Activated naive CD8-positive, alpha-beta T cell treated with anti-CD3 and anti-CD28 coated beads, Interleukin-2, amount 50 U/mL, for 24 hours (primary cell): Measurements from ENCODE around the gene C5orf58.

Source experiments
- ATAC-seq: fragments of 150-1000 bp; cut with Tn5 transposase; one replicate; pipeline ENCODE4 v1.10.0; 2021
- DNase-seq: peaks from one replicate; pipeline ENCODE4 v3.0.0; 2021
- H3K27ac Mint-ChIP-seq: one replicate; pipeline ENCODE4 v1.8.0; 2021; ENCODE audit warnings: mild to moderate bottlenecking, mixed read lengths
- H3K27me3 Mint-ChIP-seq: one replicate; pipeline ENCODE4 v1.8.0; 2021; ENCODE audit warnings: mixed read lengths
- H3K36me3 Mint-ChIP-seq: one replicate; pipeline ENCODE4 v1.8.0; 2021; ENCODE audit warnings: low read depth, mixed read lengths
- H3K4me1 Mint-ChIP-seq: one replicate; pipeline ENCODE4 v1.8.0; 2021; ENCODE audit warnings: mixed read lengths
- H3K4me3 Mint-ChIP-seq: one replicate; pipeline ENCODE4 v1.8.0; 2021; ENCODE audit warnings: mild to moderate bottlenecking, moderate library complexity, mixed read lengths
- H3K9me3 Mint-ChIP-seq: one replicate; pipeline ENCODE4 v1.8.0; 2021; ENCODE audit warnings: mixed read lengths

Gene C5orf58

GRCh38 chr5:170275376-170275994 is 42.7 kb downstream of the C5orf58 start:
- no peaks in the 10 kb centered on the region for H3K9me3 Mint-ChIP-seq
- peak overlapping the region; percentile 60 for H3K4me3 Mint-ChIP-seq
- peak; percentile 4 for ATAC-seq
- H3K27me3 Mint-ChIP-seq = no peaks in the 10 kb centered on the region
- H3K27ac Mint-ChIP-seq = peak overlapping the region; percentile 93
- H3K36me3 Mint-ChIP-seq = peaks cover 74% of the 10 kb centered on the region
- no peak for DNase-seq
- H3K4me1 Mint-ChIP-seq = peaks cover 96% of the 10 kb centered on the region

- Mint-ChIP-seq H3K27ac (peak overlapping the region; percentile 93), H3K4me3 (peak overlapping the region; percentile 60), H3K9me3 (no peaks in the 10 kb centered on the region), H3K36me3 (peaks cover 70% of the 10 kb centered on the region), H3K4me1 (peaks cover 96% of the 10 kb centered on the region), H3K27me3 (no peaks in the 10 kb centered on the region)
- ATAC-seq (no peak), DNase-seq (no peak)
Measured at GRCh38 chr5:170276140-170276539, 43.4 kb downstream of the C5orf58 start.

GRCh38 chr5:170277867-170278281 is 45.1 kb downstream of the C5orf58 start:
- peak overlapping the region; percentile 93 for H3K27ac Mint-ChIP-seq
- DNase-seq (no peak), ATAC-seq (no peak)
- peaks cover 97% of the 10 kb centered on the region for H3K4me1 Mint-ChIP-seq
- no peaks in the 10 kb centered on the region for H3K27me3 Mint-ChIP-seq
- H3K4me3 Mint-ChIP-seq = peak overlapping the region; percentile 60
- peaks cover 70% of the 10 kb centered on the region for H3K36me3 Mint-ChIP-seq
- no peaks in the 10 kb centered on the region for H3K9me3 Mint-ChIP-seq

GRCh38 chr5:170278611-170279458 is 46.0 kb downstream of the C5orf58 start:
- H3K36me3 Mint-ChIP-seq = peaks cover 68% of the 10 kb centered on the region

GRCh38 chr5:170279459-170279817 is 46.7 kb downstream of the C5orf58 start:
- ATAC-seq (no peak), DNase-seq (no peak)
- Mint-ChIP-seq H3K36me3 (peaks cover 68% of the 10 kb centered on the region), H3K27ac (peak overlapping the region; percentile 92), H3K27me3 (no peaks in the 10 kb centered on the region), H3K4me1 (peaks cover 97% of the 10 kb centered on the region), H3K4me3 (peak overlapping the region; percentile 57), H3K9me3 (no peaks in the 10 kb centered on the region)

More at GRCh38 chr5:170278611-170279458, 46.0 kb downstream of the C5orf58 start:
- H3K27me3 Mint-ChIP-seq = no peaks in the 10 kb centered on the region
- peaks cover 97% of the 10 kb centered on the region for H3K4me1 Mint-ChIP-seq
- H3K27ac Mint-ChIP-seq = peak overlapping the region; percentile 92
- DNase-seq (peak; percentile 85), ATAC-seq (peak; percentile 82)
- H3K4me3 Mint-ChIP-seq = peak overlapping the region; percentile 67
- no peaks in the 10 kb centered on the region for H3K9me3 Mint-ChIP-seq

GRCh38 chr5:170280011-170280493 is 47.3 kb downstream of the C5orf58 start:
- no peaks in the 10 kb centered on the region for H3K27me3 Mint-ChIP-seq
- H3K4me3 Mint-ChIP-seq = peak overlapping the region; percentile 57
- DNase-seq (no peak), ATAC-seq (no peak)
- H3K4me1 Mint-ChIP-seq = peaks cover 97% of the 10 kb centered on the region
- peak overlapping the region; percentile 92 for H3K27ac Mint-ChIP-seq
- H3K36me3 Mint-ChIP-seq = peaks cover 70% of the 10 kb centered on the region
- no peaks in the 10 kb centered on the region for H3K9me3 Mint-ChIP-seq

GRCh38 chr5:170283296-170283695 is 50.5 kb downstream of the C5orf58 start:
- no peak for ATAC-seq
- H3K9me3 Mint-ChIP-seq = no peaks in the 10 kb centered on the region
- H3K27ac Mint-ChIP-seq = peak overlapping the region; percentile 92
- peak overlapping the region; percentile 30 for H3K4me3 Mint-ChIP-seq
- DNase-seq = no peak
- peaks cover 75% of the 10 kb centered on the region for H3K36me3 Mint-ChIP-seq
- peaks cover 99% of the 10 kb centered on the region for H3K4me1 Mint-ChIP-seq
- no peaks in the 10 kb centered on the region for H3K27me3 Mint-ChIP-seq

GRCh38 chr5:170284231-170284630 is 51.4 kb downstream of the C5orf58 start:
- no peak for DNase-seq
- Mint-ChIP-seq H3K27ac (peak overlapping the region; percentile 92), H3K36me3 (peaks cover 84% of the 10 kb centered on the region), H3K4me3 (no peak overlapping the region), H3K9me3 (no peaks in the 10 kb centered on the region), H3K4me1 (peaks cover 100% of the 10 kb centered on the region), H3K27me3 (no peaks in the 10 kb centered on the region)
- ATAC-seq = no peak

GRCh38 chr5:170285181-170285580 is 52.4 kb downstream of the C5orf58 start:
- no peak for DNase-seq

GRCh38 chr5:170286386-170286925 is 53.7 kb downstream of the C5orf58 start:
- peaks cover 91% of the 10 kb centered on the region for H3K36me3 Mint-ChIP-seq
- ATAC-seq (no peak), DNase-seq (no peak)
- H3K4me1 Mint-ChIP-seq = peaks cover 100% of the 10 kb centered on the region
- no peaks in the 10 kb centered on the region for H3K27me3 Mint-ChIP-seq
- H3K4me3 Mint-ChIP-seq = no peak overlapping the region
- peak overlapping the region; percentile 86 for H3K27ac Mint-ChIP-seq
- H3K9me3 Mint-ChIP-seq = no peaks in the 10 kb centered on the region

More at GRCh38 chr5:170285181-170285580, 52.4 kb downstream of the C5orf58 start:
- H3K9me3 Mint-ChIP-seq = no peaks in the 10 kb centered on the region
- H3K36me3 Mint-ChIP-seq = peaks cover 88% of the 10 kb centered on the region
- no peak overlapping the region for H3K4me3 Mint-ChIP-seq
- no peaks in the 10 kb centered on the region for H3K27me3 Mint-ChIP-seq
- H3K4me1 Mint-ChIP-seq = peaks cover 100% of the 10 kb centered on the region
- peak overlapping the region; percentile 92 for H3K27ac Mint-ChIP-seq
- ATAC-seq = no peak

GRCh38 chr5:170287532-170287931 is 54.7 kb downstream of the C5orf58 start:
- Mint-ChIP-seq H3K9me3 (no peaks in the 10 kb centered on the region), H3K4me1 (peaks cover 100% of the 10 kb centered on the region), H3K27ac (peak overlapping the region; percentile 94), H3K27me3 (no peaks in the 10 kb centered on the region), H3K4me3 (peak overlapping the region; percentile 50), H3K36me3 (peaks cover 91% of the 10 kb centered on the region)
- ATAC-seq (peak; percentile 36), DNase-seq (no peak)

GRCh38 chr5:170288151-170288550 is 55.4 kb downstream of the C5orf58 start:
- peaks cover 97% of the 10 kb centered on the region for H3K36me3 Mint-ChIP-seq
- H3K4me1 Mint-ChIP-seq = peaks cover 100% of the 10 kb centered on the region
- DNase-seq = no peak
- no peaks in the 10 kb centered on the region for H3K27me3 Mint-ChIP-seq
- no peaks in the 10 kb centered on the region for H3K9me3 Mint-ChIP-seq
- H3K27ac Mint-ChIP-seq = peak overlapping the region; percentile 94
- H3K4me3 Mint-ChIP-seq = peak overlapping the region; percentile 73
- no peak for ATAC-seq

GRCh38 chr5:170288551-170288950 is 55.8 kb downstream of the C5orf58 start:
- Mint-ChIP-seq H3K4me1 (peaks cover 100% of the 10 kb centered on the region), H3K4me3 (peak overlapping the region; percentile 73), H3K27ac (peak overlapping the region; percentile 94), H3K27me3 (no peaks in the 10 kb centered on the region), H3K36me3 (peaks cover 93% of the 10 kb centered on the region), H3K9me3 (no peaks in the 10 kb centered on the region)
- DNase-seq (no peak), ATAC-seq (no peak)

GRCh38 chr5:170289121-170289520 is 56.3 kb downstream of the C5orf58 start:
- ATAC-seq (no peak), DNase-seq (no peak)
- Mint-ChIP-seq H3K36me3 (peaks cover 91% of the 10 kb centered on the region), H3K27me3 (no peaks in the 10 kb centered on the region), H3K4me3 (peak overlapping the region; percentile 73), H3K4me1 (peaks cover 100% of the 10 kb centered on the region), H3K9me3 (no peaks in the 10 kb centered on the region), H3K27ac (peak overlapping the region; percentile 94)
